GDM1 (cell line): ENCODE results near the gene PATL2.
"Not testable (repeated sequence)": the region's sequence is repeated elsewhere in the genome, so short reads cannot be mapped to it uniquely, and the experiment has no call there.

Experiments
- DNase-seq: peaks from one replicate; lab custom pipeline; 2025; lab: John Stamatoyannopoulos, UW

The PATL2 gene

GRCh38 chr15:44711096-44711742 is at the start of gene PATL2, which contains the start of gene B2M:
Gene PATL2 (minus strand): TSS chr15:44711323. CDS start chr15:44676490, 34,833 bp downstream.
Gene B2M (plus strand): TSS chr15:44711517. CDS start chr15:44711547, 30 bp downstream.
- peak; percentile 93 for DNase-seq

GRCh38 chr15:44753345-44753744 is 42.2 kb upstream of the PATL2 start:
- no peak for DNase-seq

- DNase-seq, result not testable (repeated sequence)
Observed at GRCh38 chr15:44743454-44743853, 32.3 kb upstream of the PATL2 start.

GRCh38 chr15:44739222-44739847 is 28.2 kb upstream of the PATL2 start:
- not testable (repeated sequence) for DNase-seq

GRCh38 chr15:44738340-44738984 is 27.3 kb upstream of the PATL2 start:
- DNase-seq, result peak; percentile 5

GRCh38 chr15:44736181-44736765 is 25.1 kb upstream of the PATL2 start, which contains the start of gene TRIM69:
Gene TRIM69 (plus strand): TSS chr15:44736528. CDS start chr15:44736705, 177 bp downstream.
- DNase-seq, result no peak

GRCh38 chr15:44735482-44736180 is 24.5 kb upstream of the PATL2 start:
- DNase-seq, result peak; percentile 19

GRCh38 chr15:44734839-44735481 is 23.8 kb upstream of the PATL2 start:
- DNase-seq, result no peak

GRCh38 chr15:44729408-44730127 is 18.4 kb upstream of the PATL2 start:
- no peak for DNase-seq

- peak; percentile 92 for DNase-seq
Observed at GRCh38 chr15:44728576-44729407, 17.7 kb upstream of the PATL2 start.

GRCh38 chr15:44728232-44728575 is 17.1 kb upstream of the PATL2 start:
- not testable (repeated sequence) for DNase-seq

GRCh38 chr15:44727485-44728231 is 16.5 kb upstream of the PATL2 start:
- no peak for DNase-seq

- peak; percentile 58 for DNase-seq
Observed at GRCh38 chr15:44726568-44727484, 15.7 kb upstream of the PATL2 start.

GRCh38 chr15:44726136-44726535 is 15.0 kb upstream of the PATL2 start:
- DNase-seq, result no peak

GRCh38 chr15:44722011-44722410 is 10.9 kb upstream of the PATL2 start:
- DNase-seq, result no peak

- DNase-seq, result no peak
Observed at GRCh38 chr15:44720460-44721176, 9.5 kb upstream of the PATL2 start.

- not testable (repeated sequence) for DNase-seq
Observed at GRCh38 chr15:44720000-44720435, 8.9 kb upstream of the PATL2 start.
